Measurements from ENCODE around the gene LTA4H.

GRCh38 chr12:95970905-95971304, 64.5 kb downstream of the LTA4H start:
- no peak for TF ChIP-seq CTCF (optimal IDR thresholded peaks at IDR 0.05 in 1 of 3, IDR thresholded peaks at IDR 0.05 in 1 of 3, conservative IDR thresholded peaks at IDR 0.05 in 1 of 3; ENCODE audit: extremely low read depth in 1 of 3, insufficient read depth in 2 of 3, low read length in 3 of 3)
- no peak for TF ChIP-seq EZH2 (IDR thresholded peaks at IDR 0.05; ENCODE audit: low read length)
